Measurements from ENCODE around the gene TSHZ3. TPM values are rescaled to one million over a fixed set of nuclear protein-coding genes. Genes with fewer than 3 reads are reported as not detected.

The TSHZ3 gene
- polyA plus RNA-seq, 1 donor from 2014 or later: not detected

- no peak overlapping the region for H3K4me3 Mint-ChIP-seq
- H3K36me3 Mint-ChIP-seq: peaks cover 1% of the 10 kb centered on the region
- H3K27ac Mint-ChIP-seq: no peak overlapping the region
- no peaks in the 10 kb centered on the region for H3K4me1 Mint-ChIP-seq
- peaks cover 6% of the 10 kb centered on the region for H3K27me3 Mint-ChIP-seq
- H3K9me3 Mint-ChIP-seq: peaks cover 0 to 5% (median 5%) of the 10 kb centered on the region in 3 donors
Measured at GRCh38 chr19:31364963-31365362, 15.7 kb upstream of the TSHZ3 start.

- Mint-ChIP-seq H3K36me3 (peaks cover 1% of the 10 kb centered on the region), H3K9me3 (peaks cover 0 to 4% (median 3%) of the 10 kb centered on the region in 3 donors), H3K27ac (no peak overlapping the region), H3K4me3 (no peak overlapping the region), H3K27me3 (peaks cover 18% of the 10 kb centered on the region), H3K4me1 (no peaks in the 10 kb centered on the region)
Measured at GRCh38 chr19:31361728-31362127, 12.5 kb upstream of the TSHZ3 start.

DNA sequence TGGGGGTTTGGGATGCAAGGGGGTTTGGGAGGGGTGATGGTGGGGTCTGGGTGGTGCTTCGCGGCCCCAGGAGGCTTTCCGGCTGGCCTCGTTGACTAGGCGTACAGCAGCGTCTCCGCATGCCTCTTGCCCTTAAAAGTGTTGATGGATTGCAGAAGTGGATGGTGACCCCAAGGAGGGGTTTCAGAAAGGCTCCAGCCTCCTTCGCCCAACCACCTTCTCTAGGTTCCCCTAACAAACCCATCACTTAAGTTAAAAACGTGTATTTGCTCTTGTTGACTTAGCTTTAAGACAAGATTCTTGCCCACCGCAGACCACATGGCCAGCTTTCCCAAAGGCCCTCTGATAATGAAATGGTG is 8.1 kb upstream of the TSHZ3 start:
- H3K27ac Mint-ChIP-seq: no peak overlapping the region
- H3K4me1 Mint-ChIP-seq: peaks cover 0 to 3% (median 0%) of the 10 kb centered on the region in 3 donors
- peaks cover 45% of the 10 kb centered on the region for H3K27me3 Mint-ChIP-seq
- H3K36me3 Mint-ChIP-seq: peaks cover 6% of the 10 kb centered on the region
- H3K9me3 Mint-ChIP-seq: peaks cover 0 to 5% (median 0%) of the 10 kb centered on the region in 3 donors
- no peak overlapping the region for H3K4me3 Mint-ChIP-seq

DNA sequence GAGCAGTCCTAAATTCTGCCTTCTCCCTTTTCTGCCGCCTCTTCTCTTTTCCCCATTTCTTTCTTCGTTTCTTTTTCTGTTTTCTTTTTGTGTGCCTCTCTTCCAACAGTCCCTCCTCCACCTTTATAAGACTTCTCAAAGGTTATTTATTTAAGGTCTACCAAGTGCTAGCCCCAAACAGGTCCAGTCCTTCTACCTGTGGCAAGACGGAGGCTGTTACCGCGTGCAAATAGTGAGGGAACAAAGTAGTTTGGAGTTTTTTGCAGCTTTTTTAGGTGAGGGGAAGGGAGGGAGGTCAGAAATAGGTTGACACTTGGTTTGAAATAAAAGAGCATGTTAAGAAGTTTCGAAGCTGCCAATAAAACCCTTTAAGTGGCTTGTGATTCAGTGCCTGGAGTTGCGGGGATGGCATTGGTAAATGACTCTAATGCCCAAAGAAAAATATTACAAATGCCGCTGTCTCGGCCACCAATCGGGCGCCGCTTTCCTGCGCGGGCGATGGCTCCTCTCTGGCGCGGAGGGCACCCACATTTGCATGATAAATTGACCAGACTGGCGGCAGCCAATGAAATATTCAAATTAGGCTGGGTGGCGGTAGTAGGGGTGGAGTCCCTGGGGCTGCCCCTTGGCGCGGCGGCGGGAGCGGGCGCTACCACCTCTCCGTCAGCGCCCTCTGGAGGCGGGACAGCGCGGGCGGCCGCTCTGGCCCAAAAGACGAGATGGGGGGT is 7.5 kb upstream of the TSHZ3 start:
- Mint-ChIP-seq H3K27ac (peak overlapping the region in 1 of 3 donors; percentile 13), H3K4me1 (peaks cover 0 to 5% (median 0%) of the 10 kb centered on the region in 3 donors), H3K9me3 (peaks cover 0 to 5% (median 0%) of the 10 kb centered on the region in 3 donors), H3K27me3 (peaks cover 50% of the 10 kb centered on the region), H3K36me3 (peaks cover 6% of the 10 kb centered on the region), H3K4me3 (no peak overlapping the region)

- peak overlapping the region in 1 of 4 donors; percentile 63 for H3K4me3 Mint-ChIP-seq
- peaks cover 51% of the 10 kb centered on the region for H3K27me3 Mint-ChIP-seq
- peaks cover 0 to 6% (median 0%) of the 10 kb centered on the region in 3 donors for H3K4me1 Mint-ChIP-seq
- peaks cover 0 to 5% (median 0%) of the 10 kb centered on the region in 3 donors for H3K9me3 Mint-ChIP-seq
- no peak overlapping the region for H3K27ac Mint-ChIP-seq
- peaks cover 5% of the 10 kb centered on the region for H3K36me3 Mint-ChIP-seq
Measured at GRCh38 chr19:31355665-31356289, 6.5 kb upstream of the TSHZ3 start.

- Mint-ChIP-seq H3K4me3 (peak overlapping the region in 2 of 4 donors; percentile 33 to 60), H3K4me1 (peaks cover 0 to 6% (median 0%) of the 10 kb centered on the region in 3 donors), H3K9me3 (peaks cover 0 to 5% (median 0%) of the 10 kb centered on the region in 3 donors), H3K36me3 (peaks cover 5% of the 10 kb centered on the region), H3K27ac (no peak overlapping the region), H3K27me3 (peaks cover 51% of the 10 kb centered on the region)
Measured at GRCh38 chr19:31354799-31355664, 5.8 kb upstream of the TSHZ3 start.

- H3K27ac Mint-ChIP-seq: no peak overlapping the region
Measured at GRCh38 chr19:31354316-31354715, 5.1 kb upstream of the TSHZ3 start.

GRCh38 chr19:31353833-31354232 is 4.6 kb upstream of the TSHZ3 start:
- H3K4me1 Mint-ChIP-seq: peaks cover 0 to 6% (median 0%) of the 10 kb centered on the region in 3 donors
- H3K36me3 Mint-ChIP-seq: peaks cover 5% of the 10 kb centered on the region
- peak overlapping the region in 1 of 3 donors; percentile 42 for H3K27ac Mint-ChIP-seq
- peaks cover 51% of the 10 kb centered on the region for H3K27me3 Mint-ChIP-seq
- H3K9me3 Mint-ChIP-seq: peaks cover 0 to 4% (median 0%) of the 10 kb centered on the region in 3 donors
- H3K4me3 Mint-ChIP-seq: no peak overlapping the region

More at GRCh38 chr19:31354316-31354715, 5.1 kb upstream of the TSHZ3 start:
- Mint-ChIP-seq H3K27me3 (peaks cover 51% of the 10 kb centered on the region), H3K9me3 (peaks cover 0 to 4% (median 0%) of the 10 kb centered on the region in 3 donors), H3K4me3 (peak overlapping the region in 1 of 4 donors; percentile 60), H3K4me1 (peaks cover 0 to 6% (median 0%) of the 10 kb centered on the region in 3 donors), H3K36me3 (peaks cover 5% of the 10 kb centered on the region)

DNA sequence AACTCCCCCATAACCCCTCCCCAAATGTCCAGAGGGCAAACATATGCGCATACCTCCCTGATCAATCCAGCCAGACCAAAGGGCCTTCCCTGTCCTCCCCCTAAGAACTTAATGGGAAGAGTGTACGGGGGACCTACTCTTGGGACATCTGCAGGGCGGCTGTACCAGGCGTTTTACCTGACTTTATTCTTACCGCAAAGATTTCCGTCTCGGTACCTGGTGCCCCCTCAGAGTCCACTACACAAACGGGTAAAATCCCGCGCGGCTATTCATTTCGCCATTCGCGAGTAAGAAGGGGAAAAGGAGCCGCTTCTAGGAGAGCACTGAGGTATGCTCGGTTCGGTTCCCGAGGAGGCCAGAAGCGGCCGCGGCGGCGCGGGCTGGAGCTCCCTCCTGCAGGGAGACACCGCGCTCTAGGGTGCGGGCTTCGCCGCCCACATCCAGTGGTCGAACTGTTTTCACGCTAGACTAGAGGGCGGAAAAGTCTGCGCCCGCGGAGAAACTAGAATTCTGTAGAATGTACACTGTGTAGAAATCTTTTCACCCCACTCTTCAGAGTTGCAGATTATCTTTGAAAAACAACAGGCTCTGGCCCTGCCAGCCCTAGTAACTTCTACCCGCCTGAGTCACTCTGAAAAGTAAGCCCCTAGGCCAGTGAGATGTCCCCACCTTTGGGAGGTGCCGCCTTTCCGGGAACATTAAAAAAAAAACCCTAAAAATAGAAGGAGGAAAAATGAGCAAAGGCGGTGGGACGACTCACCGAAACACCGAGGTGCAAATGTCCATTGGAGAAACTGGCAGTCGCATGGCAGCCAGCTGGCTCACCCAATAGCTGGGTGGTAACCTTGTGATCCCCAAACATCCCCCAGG is 3.8 kb upstream of the TSHZ3 start:
- peaks cover 0 to 4% (median 0%) of the 10 kb centered on the region in 3 donors for H3K9me3 Mint-ChIP-seq
- peak overlapping the region in 1 of 3 donors; percentile 42 for H3K27ac Mint-ChIP-seq
- peaks cover 54% of the 10 kb centered on the region for H3K27me3 Mint-ChIP-seq
- H3K4me1 Mint-ChIP-seq: peaks cover 0 to 8% (median 2%) of the 10 kb centered on the region in 3 donors
- peak overlapping the region in 1 of 4 donors; percentile 4 for H3K4me3 Mint-ChIP-seq
- H3K36me3 Mint-ChIP-seq: peaks cover 5% of the 10 kb centered on the region

- Mint-ChIP-seq H3K4me3 (peak overlapping the region in 2 of 4 donors; percentile 4 to 81), H3K27ac (no peak overlapping the region), H3K4me1 (peaks cover 0 to 8% (median 3%) of the 10 kb centered on the region in 3 donors), H3K27me3 (peaks cover 54% of the 10 kb centered on the region), H3K9me3 (peaks cover 0 to 4% (median 0%) of the 10 kb centered on the region in 3 donors), H3K36me3 (peaks cover 5% of the 10 kb centered on the region)
Measured at GRCh38 chr19:31352296-31352781, 3.1 kb upstream of the TSHZ3 start.

DNA sequence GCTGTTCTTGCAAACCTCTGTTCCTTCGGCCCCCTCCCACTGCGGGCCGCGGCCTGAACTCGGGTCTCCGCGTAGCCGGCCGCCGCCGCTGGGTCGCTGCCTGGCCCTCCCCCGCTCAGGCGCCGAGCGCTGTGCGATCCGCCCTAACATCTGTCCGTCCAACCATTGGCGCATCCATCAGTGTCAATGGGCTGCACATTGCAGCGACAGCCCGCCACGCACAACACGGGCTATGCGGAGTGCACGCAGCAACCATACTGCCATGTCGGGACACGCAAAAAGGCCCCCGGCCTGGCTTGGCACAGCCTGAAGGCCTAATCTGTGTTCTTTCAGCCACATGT is 2.6 kb upstream of the TSHZ3 start:
- peaks cover 0 to 4% (median 0%) of the 10 kb centered on the region in 3 donors for H3K9me3 Mint-ChIP-seq
- H3K4me1 Mint-ChIP-seq: peaks cover 0 to 8% (median 3%) of the 10 kb centered on the region in 3 donors
- peak overlapping the region; percentile 25 to 86 (median 69) for H3K4me3 Mint-ChIP-seq
- peaks cover 5% of the 10 kb centered on the region for H3K36me3 Mint-ChIP-seq
- H3K27me3 Mint-ChIP-seq: peaks cover 55% of the 10 kb centered on the region
- no peak overlapping the region for H3K27ac Mint-ChIP-seq

DNA sequence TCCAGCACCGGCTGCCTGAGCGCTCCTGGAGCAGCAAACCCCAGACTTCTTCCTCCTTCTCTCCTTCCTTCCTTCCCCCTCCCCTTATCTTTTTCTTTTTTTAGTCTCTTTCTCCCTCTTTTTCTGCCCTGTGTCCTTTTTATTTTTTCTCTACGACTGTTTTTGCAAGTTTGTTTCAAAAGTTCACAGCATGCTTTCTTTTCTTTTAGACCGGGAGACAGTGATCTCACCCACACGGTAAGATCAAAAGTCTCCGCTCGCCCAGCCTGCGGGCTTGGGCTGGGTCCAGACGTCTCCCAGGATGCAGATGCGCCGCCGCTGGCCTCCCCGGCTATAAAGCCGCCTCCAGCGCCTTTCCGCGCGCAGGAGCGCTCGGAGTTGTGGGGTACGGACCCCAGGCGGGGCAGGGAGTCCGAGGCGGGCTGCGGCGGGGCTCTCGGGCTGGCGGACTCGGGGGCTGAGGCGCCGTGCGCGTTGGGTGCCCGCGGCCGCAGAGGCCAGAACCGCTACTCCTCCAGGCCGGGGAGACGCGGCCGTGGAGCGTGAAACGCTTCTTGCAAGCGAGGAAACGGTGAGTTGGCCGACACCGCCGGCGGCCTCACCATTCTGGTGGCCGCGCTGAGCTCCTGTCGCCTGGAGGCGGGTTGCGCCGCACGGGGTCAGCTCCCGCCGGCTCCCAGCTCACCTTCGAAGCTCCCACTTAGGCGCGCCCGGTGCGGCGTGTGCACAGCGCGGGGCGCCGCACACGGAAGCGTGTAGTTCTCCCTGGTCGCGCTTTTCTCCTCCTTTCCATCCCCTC is 2.0 kb upstream of the TSHZ3 start:
- Mint-ChIP-seq H3K27me3 (peaks cover 53% of the 10 kb centered on the region), H3K9me3 (peaks cover 0 to 4% (median 0%) of the 10 kb centered on the region in 3 donors)

DNA sequence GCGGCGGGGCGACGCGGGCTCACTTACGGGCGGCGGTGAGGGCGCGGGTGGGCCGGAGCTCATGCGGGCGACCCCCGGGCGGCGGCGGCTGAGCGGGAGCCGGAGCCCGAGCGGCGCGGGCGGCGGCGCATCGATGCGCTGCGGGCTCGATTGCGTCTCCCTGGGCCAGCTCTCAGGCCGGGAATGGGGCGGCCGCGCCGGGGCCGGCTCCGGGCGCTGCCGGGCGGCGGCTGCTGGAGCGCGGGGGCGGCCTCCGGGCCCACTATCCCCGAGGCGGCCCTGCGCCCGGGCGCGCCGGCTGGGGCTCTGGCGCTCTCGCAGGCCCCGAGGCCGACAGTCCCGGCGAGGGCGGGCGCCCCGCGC is 1.4 kb upstream of the TSHZ3 start:
- H3K27ac Mint-ChIP-seq: no peak overlapping the region
- H3K4me1 Mint-ChIP-seq: peaks cover 0 to 8% (median 3%) of the 10 kb centered on the region in 3 donors
- peak overlapping the region in 2 of 4 donors; percentile 52 to 63 for H3K4me3 Mint-ChIP-seq
- H3K9me3 Mint-ChIP-seq: peaks cover 0 to 4% (median 0%) of the 10 kb centered on the region in 3 donors
- peaks cover 50% of the 10 kb centered on the region for H3K27me3 Mint-ChIP-seq
- no peaks in the 10 kb centered on the region for H3K36me3 Mint-ChIP-seq

More for the DNA sequence above, 2.0 kb upstream of the TSHZ3 start:
- H3K4me1 Mint-ChIP-seq: peaks cover 0 to 8% (median 3%) of the 10 kb centered on the region in 3 donors
- no peak overlapping the region for H3K27ac Mint-ChIP-seq
- peak overlapping the region; percentile 57 to 87 (median 76) for H3K4me3 Mint-ChIP-seq
- peaks cover 2% of the 10 kb centered on the region for H3K36me3 Mint-ChIP-seq

All from IgD-negative memory B cell (primary cell).